SK-N-MC (cell line): ENCODE results near the gene RTRAF.

Experiments used
- DNase-seq: peaks from one replicate; pipeline ENCODE4 v3.0.0-alpha.2; 2011; ENCODE audit warnings: low read depth, low spot score
- H3K27ac ChIP-seq: fragments of 200-600 bp; sonication (generic); 2 replicates; pipeline ENCODE4 v1.5.1; 2016; ENCODE audit warnings: mixed run types
- H3K36me3 ChIP-seq: fragments of 200-600 bp; sonication (generic); 2 replicates; pipeline ENCODE4 v1.6.1; 2017; ENCODE audit warnings: antibody characterized with exemption, low read length, mixed read lengths; ENCODE audit not compliant: insufficient read depth
- H3K4me3 ChIP-seq: fragments of 200-600 bp; sonication (generic); 2 replicates; pipeline ENCODE4 v1.5.1; 2016
- H3K9ac ChIP-seq: fragments of 200-600 bp; sonication (generic); 2 replicates; pipeline ENCODE4 v1.8.0; 2017; ENCODE audit warnings: mixed run types, mixed read lengths; ENCODE audit not compliant: insufficient read length
- H3K9me3 ChIP-seq: fragments of 200-600 bp; sonication (generic); 2 replicates; pipeline ENCODE4 v1.6.1; 2017; ENCODE audit warnings: low read depth, mild to moderate bottlenecking, antibody characterized with exemption, low read length, moderate library complexity, mixed read lengths
- EZH2 ChIP-seq: fragments of 200-600 bp; sonication (generic); IDR thresholded peaks from one replicate; pipeline ENCODE4 v1.6.1; 2017; ENCODE audit warnings: antibody characterized with exemption
- FOXP2 ChIP-seq: optimal IDR thresholded peaks from 2 replicates; pipeline ENCODE3; 2011; ENCODE audit warnings: mild to moderate bottlenecking, moderate library complexity; ENCODE audit not compliant: insufficient read depth; ENCODE audit errors: extremely low read length, control extremely low read depth
- POLR2AphosphoS5 ChIP-seq: IDR thresholded peaks from 2 replicates; pipeline ENCODE4 v1.6.1; 2012; ENCODE audit warnings: mild to moderate bottlenecking, low read depth, low read length, borderline replicate concordance

RTRAF gene

DNA sequence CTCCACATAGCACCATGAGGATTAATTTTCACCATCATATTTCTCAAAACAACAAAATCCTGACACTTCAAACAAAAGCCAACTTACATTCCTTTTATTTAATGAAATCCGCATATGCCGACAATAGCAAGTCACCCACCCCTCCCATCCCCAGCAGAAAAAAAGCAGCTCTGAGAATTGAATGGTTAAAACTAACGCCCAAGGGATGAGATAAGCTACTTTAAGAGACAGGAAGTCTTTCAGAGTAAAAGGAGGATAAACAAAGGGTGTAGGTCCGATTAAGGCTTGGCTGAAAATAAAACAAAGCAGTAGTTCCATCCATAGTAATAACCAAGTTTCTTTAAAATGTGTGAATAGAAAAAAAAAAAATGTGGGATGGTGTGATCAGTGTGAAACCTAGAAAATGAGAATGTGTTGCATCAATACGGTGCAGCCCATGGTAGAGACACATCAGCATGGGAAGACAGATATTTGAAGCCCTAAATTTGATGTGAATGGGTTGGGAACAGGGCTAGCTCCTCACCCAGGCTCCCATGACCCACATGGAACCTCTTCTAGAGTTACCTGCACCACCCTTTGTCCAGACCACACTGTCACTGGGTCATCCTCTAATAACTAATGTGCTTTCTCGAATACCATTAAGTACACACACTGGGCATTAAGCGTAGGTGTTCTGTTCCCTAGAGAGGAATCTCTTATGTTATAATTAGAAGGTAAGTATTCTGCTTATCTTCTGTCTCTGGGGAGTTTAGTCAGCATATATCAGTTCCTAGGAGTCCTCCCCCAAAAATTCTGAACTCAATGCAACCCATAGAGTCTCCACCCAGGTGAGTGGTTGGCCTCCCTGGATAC is 31.7 kb downstream of the RTRAF start:
- no peak for TF ChIP-seq EZH2
- TF ChIP-seq FOXP2 = no peak
- TF ChIP-seq POLR2AphosphoS5 = no peak
- Histone ChIP-seq H3K27ac (no peak overlapping the region), H3K9ac (no peak overlapping the region), H3K4me3 (no peak overlapping the region), H3K36me3 (peaks cover 8% of the 10 kb centered on the region; the same call in 1 of the 2 replicates), H3K9me3 (no peaks in the 10 kb centered on the region)
- no peak for DNase-seq

DNA sequence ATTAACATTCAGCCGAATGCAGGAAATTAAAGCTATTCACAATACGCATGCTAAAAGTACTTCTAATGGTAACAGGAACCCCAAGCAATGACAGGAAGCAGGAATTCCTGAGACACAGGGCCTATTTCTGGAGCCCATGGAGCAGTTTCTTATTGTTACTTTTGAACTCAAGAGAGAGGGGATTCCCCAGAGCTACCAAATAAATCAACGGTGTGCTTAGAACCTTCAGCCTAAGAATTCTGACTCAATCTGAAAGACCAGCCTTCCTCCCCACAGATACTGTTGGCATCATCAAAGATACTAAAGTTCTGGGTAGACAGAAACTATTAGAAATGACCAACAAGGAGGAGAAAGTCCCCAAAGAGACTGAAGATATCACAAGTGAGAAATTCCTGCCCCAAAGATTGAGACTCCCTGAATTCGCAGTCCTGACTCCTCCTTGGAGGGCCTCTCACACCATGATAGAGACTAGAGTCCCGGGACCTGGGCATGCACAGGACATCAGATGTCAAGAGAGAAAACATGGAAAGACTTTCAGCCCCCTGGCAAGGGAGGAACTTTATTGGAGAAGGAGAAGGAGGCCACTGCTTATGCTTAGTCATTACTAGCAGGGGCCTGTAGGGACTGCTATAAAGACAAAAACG is 32.7 kb downstream of the RTRAF start:
- TF ChIP-seq POLR2AphosphoS5 (no peak), FOXP2 (no peak), EZH2 (no peak)
- Histone ChIP-seq H3K9me3 (no peaks in the 10 kb centered on the region), H3K9ac (no peak overlapping the region), H3K36me3 (peaks cover 8% of the 10 kb centered on the region; the same call in 1 of the 2 replicates), H3K27ac (peak overlapping the region; percentile 39), H3K4me3 (no peak overlapping the region)
- DNase-seq = no peak

DNA sequence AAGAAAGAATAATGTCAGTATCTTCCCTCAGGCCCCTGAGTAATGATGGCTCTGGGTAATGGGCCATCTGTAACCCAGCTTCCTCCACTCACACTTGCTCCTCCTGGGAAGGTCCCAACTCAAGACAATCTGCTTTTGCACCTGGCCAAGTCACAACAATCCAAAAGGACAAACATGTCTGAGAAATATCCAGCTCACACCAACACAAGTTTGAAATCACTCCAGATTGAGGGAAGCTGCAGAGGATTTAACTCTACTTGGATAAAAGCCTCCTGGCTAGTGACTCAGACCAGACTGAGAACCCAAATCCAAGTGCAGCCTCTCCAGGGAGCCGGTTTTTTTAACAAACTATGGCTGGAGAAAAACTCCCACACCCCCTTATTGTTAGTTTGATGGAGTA is 34.2 kb downstream of the RTRAF start:
- Histone ChIP-seq H3K9ac (no peak overlapping the region), H3K27ac (no peak overlapping the region), H3K36me3 (peaks cover 8% of the 10 kb centered on the region; the same call in 1 of the 2 replicates), H3K9me3 (no peaks in the 10 kb centered on the region), H3K4me3 (no peak overlapping the region)
- DNase-seq = no peak
- no peak for TF ChIP-seq EZH2
- TF ChIP-seq POLR2AphosphoS5 = no peak
- no peak for TF ChIP-seq FOXP2

DNA sequence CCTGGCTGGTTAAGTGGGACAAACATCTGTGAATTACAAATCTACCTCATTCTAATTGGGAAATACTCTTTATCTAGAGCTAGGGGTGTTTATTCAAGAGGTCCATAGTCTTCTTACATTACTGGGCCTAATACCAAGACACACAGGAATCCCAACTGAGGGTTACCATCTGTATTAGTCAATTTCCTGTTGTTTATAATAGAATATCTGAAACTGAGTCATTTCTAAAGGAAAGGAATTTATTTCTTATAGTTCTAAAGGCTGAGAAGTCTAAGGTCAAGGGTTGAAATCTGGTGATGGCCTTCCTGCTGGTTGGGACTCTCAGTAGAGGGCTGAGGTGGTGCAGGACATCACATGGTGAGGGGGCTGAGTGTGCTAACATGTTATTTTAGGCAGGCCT is 36.0 kb downstream of the RTRAF start:
- Histone ChIP-seq H3K27ac (no peak overlapping the region), H3K36me3 (peaks cover 5% of the 10 kb centered on the region; the same call in 1 of the 2 replicates)

DNA sequence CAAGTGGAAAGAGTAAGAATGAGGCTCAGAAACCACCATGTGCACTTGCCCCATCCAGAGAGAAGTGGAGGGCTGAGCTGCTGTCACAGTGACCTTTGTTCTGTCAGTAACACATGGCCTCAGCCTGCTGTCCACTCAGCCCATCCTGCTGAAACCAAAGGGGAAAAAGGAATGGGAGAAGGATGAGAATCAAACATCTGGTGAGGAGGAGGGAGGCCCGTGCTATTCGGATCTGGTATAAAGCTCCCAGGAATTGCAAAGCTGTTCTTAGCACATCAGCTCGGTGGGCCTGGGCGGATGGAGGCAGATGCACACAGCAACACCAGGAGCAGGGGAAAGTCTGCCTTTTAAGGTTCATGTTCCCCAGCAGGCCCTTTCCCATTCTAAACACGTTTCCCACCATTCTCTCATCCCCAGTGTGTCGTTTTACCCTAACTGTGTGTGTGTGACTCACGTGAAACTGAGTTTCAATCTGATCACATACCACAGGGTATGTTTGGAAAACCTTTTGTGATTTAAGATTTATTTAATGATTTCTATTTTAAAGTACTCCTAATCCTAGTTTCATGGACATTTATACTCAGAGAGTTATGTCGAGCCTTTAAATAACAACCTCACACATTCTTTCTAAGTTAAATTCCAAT is 36.8 kb downstream of the RTRAF start:
- Histone ChIP-seq H3K4me3 (no peak overlapping the region), H3K36me3 (peaks cover 5% of the 10 kb centered on the region; the same call in 1 of the 2 replicates), H3K9ac (no peak overlapping the region), H3K27ac (no peak overlapping the region), H3K9me3 (no peaks in the 10 kb centered on the region)
- no peak for DNase-seq
- TF ChIP-seq FOXP2 (no peak), POLR2AphosphoS5 (no peak), EZH2 (no peak)

More for the DNA sequence above, 36.0 kb downstream of the RTRAF start:
- no peak for DNase-seq
- TF ChIP-seq POLR2AphosphoS5 = no peak
- no peak for TF ChIP-seq FOXP2
- TF ChIP-seq EZH2 = no peak
- H3K9ac ChIP-seq = no peak overlapping the region
- H3K4me3 ChIP-seq = no peak overlapping the region
- H3K9me3 ChIP-seq = no peaks in the 10 kb centered on the region

DNA sequence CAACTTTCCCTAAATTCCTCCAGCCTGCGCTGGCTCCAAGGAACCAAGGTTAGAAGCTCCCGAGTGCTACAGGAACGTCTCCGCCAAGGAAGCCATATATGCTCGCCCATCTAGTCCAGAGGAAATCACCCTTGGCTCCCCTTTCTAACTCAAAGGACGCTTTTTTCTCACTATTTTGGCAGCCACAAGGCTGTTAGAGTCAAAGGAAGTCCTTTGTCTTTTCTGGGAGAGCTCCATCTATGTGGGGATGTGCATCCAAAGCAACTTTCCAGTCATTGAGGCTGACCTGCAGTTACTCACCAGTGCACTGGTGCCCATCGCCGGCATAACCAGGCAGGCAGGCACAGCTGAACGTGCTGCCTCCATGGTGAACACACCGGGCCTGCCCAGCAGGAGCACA is 37.6 kb downstream of the RTRAF start:
- DNase-seq = no peak
- no peak overlapping the region for H3K27ac ChIP-seq
- H3K4me3 ChIP-seq = no peak overlapping the region
- no peak for TF ChIP-seq EZH2
- H3K36me3 ChIP-seq = peaks cover 5% of the 10 kb centered on the region; the same call in 1 of the 2 replicates
- no peaks in the 10 kb centered on the region for H3K9me3 ChIP-seq
- H3K9ac ChIP-seq = no peak overlapping the region

DNA sequence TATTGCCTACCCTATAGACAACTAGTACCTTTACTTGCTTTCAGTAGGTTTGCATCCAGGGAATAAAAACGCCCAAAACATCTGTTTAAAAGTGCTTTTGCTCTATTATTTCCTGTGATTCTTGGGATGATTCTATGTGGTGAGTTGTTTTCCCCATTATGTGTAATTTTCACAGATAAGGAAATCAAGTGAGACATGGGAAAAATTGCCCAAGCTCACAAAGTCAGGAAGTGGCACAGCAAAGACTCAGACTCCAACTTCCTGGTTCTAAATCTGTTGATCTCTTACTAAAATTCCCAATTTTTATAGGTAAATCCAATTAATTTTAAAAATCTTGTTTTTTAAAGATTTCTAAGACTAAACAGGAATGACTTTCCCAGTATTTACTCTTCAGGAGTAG is 40.5 kb downstream of the RTRAF start:
- Histone ChIP-seq H3K27ac (peak overlapping the region; percentile 68), H3K9me3 (no peaks in the 10 kb centered on the region; the same call in 1 of the 2 replicates), H3K36me3 (peaks cover 4% of the 10 kb centered on the region), H3K4me3 (no peak overlapping the region), H3K9ac (no peak overlapping the region)
- DNase-seq = no peak
- TF ChIP-seq EZH2 (no peak), POLR2AphosphoS5 (no peak), FOXP2 (no peak)

DNA sequence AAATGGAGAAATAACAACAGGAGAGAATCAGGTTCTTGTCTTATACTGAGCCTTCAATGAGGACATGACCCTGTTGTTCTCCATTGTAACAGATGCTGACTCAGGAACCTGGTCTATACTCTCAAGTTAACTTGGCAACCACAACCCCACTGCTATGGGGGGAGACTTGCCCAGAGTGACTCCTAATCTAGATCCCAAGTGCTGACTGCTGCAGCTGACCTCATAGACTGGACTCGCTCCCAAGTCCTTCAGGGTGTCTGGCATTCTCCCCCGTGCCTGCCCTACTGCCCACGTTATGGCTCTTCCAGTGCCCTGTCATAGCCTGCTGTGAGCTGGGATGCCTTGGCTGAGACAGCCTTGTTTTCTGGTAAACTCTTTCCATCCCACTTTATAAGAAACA is 42.4 kb downstream of the RTRAF start:
- Histone ChIP-seq H3K9me3 (no peaks in the 10 kb centered on the region; the same call in 1 of the 2 replicates), H3K4me3 (peak overlapping the region; percentile 69), H3K36me3 (peaks cover 17% of the 10 kb centered on the region), H3K27ac (peak overlapping the region; percentile 99), H3K9ac (peak overlapping the region; percentile 56)
- DNase-seq = no peak
- TF ChIP-seq EZH2 = no peak
